Stimulated activated CD8-positive, alpha-beta memory T cell treated with anti-CD3 and anti-CD28 coated beads, Interleukin-12 subunit alpha, Interleukin-12 subunit beta, amount 100 ng/mL, for 24 hours (primary cell): ENCODE results near the gene CLIC6.
"Not testable (repeated sequence)": the region's sequence is repeated elsewhere in the genome, so short reads cannot be mapped to it uniquely, and the experiment has no call there.

Experiments used
- DNase-seq: peaks from one replicate; pipeline ENCODE4 v3.0.0-alpha.2; 2020; ENCODE audit errors: extremely low read depth

CLIC6 gene

GRCh38 chr21:34692458-34693020 is 23.7 kb downstream of the CLIC6 start:
- no peak for DNase-seq

DNA sequence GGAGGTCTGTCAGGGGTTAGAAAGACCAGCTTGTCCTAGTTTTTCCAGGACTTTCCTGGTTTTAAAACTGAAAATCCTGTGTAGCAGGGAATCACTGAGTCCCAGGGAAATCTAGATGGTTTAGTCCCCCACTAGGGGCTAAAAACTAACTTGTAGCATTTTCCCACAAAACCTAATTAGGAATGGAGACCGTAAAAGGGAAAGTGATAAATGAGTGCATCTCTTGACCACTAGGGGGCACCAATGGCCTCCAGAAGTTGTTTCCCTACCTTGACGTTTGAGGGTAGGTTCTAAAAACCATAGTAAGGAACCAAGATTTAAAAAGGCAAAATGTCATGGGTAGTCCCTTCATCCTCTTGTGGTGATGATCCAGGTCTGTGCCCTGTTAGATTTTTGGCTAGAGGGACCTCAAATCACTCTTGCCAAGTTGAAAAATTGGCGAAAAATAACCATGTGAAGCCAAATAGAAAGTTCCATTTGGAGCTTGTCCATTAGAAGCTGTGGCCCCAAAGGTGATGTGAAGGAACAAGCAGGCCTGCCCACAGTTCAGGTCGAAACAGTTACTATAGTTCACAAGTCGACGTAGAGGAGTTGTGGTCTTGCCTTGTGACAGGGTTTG is 24.5 kb downstream of the CLIC6 start:
- DNase-seq = peak; percentile 16

DNA sequence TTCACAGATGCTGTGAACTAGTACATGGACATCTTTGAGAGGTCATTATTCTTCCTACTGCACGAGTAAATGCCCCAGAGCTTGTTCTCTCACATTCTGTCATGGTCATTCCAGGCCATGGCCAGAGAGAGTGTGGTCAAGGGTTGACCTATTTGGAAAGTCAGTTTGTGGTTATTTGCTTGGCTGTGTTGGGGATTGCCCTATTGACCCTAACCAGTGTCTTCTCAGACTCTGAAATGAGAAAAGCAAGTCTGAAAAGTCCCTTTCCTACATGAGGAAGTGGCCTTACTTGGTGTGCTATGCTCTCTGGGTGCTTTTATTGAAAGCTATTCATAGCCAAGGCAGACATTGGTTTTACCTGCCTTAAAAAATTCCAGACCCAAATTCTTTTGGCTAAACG is 26.6 kb downstream of the CLIC6 start:
- no peak for DNase-seq

- DNase-seq = no peak
Observed at GRCh38 chr21:34696121-34696520, 27.3 kb downstream of the CLIC6 start.

DNA sequence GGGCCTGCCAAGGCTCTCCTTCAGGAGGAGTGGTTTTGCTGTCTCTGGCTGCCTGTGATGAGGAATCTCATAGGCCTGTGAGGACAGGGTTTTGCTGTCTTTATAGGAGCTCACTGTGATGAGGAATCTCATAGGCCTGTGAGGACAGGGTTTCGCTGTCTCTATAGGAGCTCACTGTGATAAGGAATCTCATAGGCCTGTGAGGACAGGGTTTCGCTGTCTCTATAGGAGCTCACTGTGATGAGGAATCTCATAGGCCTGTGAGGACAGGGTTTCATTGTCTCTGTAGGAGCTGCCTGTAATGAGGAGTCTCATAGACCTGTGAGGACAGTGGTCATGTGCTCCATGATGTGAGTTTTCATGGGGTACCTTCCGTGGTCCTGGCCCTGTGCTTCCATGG is 29.0 kb downstream of the CLIC6 start:
- no peak for DNase-seq

- no peak for DNase-seq
Observed at GRCh38 chr21:34698270-34699015, 29.6 kb downstream of the CLIC6 start.

DNA sequence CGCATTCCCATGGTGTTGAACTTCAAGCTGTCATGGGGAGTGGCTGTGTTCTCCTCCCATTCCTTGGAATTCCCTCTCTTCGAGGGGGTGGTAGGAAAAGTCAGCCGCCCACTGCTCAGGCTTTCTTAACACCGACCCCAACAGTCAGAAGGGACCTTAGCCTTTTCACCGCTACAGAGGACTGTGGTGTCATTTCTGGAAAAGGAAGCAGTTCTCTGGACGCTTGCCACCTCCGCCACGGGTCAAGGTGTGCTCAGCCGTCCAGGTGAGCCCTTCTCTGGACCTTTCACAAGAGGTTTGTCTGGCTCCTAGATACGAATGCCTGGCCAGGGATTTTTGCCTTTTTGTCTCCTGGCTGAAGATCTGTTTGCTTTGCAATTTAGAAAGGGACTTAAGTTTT is 31.8 kb downstream of the CLIC6 start:
- no peak for DNase-seq

DNA sequence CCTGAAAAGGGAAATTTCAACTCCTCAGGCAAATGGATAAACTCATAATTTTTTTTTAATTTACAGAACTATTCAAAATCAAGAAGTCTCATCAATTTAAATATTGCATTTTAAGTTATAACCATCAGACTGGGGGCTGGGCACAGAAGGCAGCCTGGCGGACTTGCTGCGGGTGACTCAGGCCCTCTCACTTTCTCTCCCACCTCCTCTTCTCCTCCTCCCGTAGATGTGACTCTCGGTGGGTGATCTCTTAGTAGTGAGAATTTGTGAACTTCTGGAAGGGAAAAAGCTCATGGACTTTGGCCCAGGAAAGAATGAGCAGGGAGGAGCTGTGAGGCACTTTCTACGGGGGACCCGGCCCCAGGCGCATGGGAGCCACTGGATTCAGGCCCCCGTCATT is 32.9 kb downstream of the CLIC6 start:
- DNase-seq = no peak

DNA sequence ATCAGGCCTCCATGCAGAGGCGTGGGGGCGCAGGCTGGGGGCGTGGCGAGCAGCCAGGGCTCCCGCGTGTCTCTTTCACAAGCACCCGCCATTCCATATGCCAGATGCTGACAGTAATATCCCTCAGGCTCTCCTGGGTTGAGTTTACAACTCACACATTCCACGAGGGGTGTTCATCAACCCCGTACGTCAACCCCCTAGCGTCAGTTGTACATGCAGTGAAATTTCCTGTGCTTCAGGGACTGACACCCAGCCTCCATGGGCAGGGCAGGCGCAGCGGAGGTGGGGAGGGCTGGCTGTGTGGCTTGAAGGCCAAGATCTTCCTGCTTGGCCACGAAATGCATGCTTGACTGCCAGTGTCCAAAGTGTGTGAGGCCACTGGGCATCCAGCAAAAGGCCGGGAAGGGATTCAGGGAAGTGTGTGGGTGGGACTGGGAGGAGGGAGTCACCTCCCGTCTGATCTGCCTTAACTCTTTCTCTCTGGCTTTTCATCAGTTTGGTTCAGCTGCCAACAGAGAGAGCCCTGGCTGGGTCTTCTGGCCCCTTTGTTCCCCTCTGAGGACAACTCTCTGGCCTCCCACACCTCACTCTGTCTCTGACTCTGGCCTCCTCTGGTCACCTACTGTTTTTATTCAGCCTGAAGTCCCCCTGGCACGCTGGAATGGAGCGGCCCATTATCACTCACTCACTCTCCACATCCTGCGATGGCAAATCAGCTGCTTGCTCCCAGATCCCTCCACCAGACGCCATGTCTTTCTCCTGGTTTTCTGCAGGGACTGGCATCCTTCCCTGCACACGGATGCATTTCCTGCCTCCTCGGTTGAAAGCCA is 33.8 kb downstream of the CLIC6 start:
- no peak for DNase-seq

GRCh38 chr21:34703571-34703970 is 34.8 kb downstream of the CLIC6 start:
- no peak for DNase-seq

DNA sequence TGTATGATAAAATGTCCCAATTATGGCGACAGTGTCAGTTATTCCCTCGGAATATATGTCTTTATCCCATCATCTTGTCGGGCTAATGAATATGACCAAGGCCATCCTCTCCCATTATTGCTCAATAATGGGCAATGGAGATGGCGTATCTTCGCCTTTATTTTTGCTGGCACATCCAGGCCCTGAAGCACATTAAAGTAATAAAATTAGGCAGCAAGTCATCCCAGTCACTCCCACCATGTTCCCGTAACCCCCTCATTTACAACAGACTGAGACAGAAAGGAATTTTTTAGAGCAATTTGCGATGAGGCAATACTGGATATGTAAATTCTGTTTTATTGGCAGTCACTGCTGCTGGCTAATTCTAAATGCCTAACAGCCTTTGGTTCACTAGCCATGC is 35.3 kb downstream of the CLIC6 start:
- no peak for DNase-seq

DNA sequence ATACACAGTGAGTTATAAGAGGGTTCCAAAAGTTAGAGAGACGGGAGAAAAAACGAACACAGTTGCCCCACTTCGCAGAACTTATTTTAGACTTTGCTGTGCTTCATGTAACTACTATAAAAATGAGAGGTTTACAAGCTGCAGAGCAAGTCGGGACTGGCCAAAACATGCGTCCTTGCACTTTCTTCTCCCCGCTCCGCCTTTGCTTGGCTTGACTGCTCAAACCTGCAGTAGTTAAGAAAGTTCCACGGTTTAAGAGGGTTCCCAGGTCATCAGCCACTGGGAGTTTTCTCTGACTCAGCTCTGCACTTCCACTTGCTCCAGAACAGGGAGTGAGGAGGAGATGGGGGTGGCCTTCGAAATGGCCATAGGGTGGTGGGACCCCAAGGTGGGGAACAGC is 36.2 kb downstream of the CLIC6 start:
- DNase-seq = no peak

DNA sequence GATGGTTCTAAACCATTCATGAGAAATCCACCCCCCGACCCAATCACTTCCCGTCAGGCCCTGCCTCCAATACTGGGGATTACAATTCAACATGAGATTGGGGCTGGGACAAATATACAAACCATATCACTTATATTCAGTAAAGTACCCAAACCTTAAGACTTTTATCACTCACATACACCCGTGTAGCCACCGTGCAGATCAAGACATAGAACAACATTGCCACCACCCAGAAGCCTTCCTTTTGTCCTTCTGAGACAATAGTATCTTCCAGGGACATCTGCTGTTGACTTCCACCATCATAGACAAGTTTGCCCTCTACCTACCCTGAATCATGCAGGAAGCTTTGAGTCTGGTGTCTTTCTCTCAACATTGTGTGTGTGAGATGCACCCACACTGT is 37.5 kb downstream of the CLIC6 start:
- no peak for DNase-seq

GRCh38 chr21:34707876-34708325 is 39.1 kb downstream of the CLIC6 start:
- DNase-seq = no peak

DNA sequence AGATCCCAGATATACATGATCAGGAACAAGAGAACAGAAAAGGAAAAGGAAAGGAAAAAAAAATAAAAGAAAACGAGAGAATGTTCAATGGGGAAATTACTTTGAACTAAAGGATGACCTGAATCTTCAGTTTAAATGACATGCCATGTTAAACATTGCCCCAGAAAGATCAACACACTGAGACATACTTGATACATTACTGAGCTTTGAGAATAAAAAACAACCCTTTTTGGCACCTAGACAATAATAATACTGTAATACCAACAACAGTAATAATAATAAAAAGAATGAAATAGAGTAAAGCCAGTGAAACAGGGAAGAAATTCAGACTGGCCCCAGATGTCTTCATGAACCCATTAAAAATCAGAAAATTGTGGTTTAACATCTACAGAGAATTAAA is 44.8 kb downstream of the CLIC6 start:
- no peak for DNase-seq

DNA sequence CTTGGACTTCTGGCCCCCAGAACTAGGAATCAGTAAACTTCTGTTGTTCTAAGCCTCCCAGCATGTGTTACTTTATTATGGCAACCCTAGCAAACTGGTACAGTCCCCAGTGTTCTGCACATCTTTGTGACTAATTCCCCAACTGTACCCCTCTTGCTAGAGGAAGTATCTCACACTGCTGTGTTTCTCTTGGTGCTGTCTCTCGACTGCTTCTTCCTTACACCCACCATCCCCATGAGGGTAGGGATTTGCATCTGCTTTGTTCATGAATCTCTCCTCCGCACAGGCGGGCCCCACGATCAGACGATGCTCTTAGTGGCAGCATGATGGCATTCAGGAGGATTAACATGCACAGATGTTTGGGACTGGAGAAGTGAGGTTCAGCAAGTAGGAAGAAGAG is 46.7 kb downstream of the CLIC6 start:
- DNase-seq = no peak

GRCh38 chr21:34715985-34716596 is 47.3 kb downstream of the CLIC6 start:
- no peak for DNase-seq

- not testable (repeated sequence) for DNase-seq
Observed at GRCh38 chr21:34718529-34718928, 49.7 kb downstream of the CLIC6 start.

DNA sequence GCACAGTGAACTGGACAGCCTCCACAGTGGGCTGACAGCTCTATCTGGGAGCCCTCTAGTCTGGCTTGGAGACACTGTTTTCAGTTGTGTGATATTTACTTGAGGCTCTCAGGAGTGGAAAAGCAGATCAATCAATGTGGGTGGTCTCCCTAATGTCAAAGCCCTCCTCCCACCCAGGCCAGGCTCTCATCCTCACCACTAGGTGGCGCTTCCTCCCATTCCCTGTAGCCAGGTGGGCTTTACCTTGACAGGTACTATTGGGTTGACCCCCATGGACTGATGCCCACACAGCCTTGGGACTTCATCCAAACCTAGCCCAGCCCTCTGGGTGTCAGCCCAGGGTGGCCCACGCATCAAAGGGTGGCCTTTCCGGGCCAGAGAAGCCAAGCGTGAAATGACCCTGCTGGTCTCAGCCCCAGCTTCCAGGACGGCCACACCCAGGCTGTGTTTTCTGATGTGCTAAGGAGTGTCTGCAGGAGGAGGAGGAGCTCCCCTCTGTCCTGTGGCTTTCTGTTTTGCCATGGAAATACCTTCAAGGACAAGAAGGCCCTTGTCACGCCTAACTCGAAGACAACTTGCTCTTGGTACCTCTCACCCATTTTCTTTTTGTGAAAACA is 54.0 kb downstream of the CLIC6 start:
- DNase-seq = no peak

- no peak for DNase-seq
Observed at GRCh38 chr21:34724131-34724856, 55.5 kb downstream of the CLIC6 start.

DNA sequence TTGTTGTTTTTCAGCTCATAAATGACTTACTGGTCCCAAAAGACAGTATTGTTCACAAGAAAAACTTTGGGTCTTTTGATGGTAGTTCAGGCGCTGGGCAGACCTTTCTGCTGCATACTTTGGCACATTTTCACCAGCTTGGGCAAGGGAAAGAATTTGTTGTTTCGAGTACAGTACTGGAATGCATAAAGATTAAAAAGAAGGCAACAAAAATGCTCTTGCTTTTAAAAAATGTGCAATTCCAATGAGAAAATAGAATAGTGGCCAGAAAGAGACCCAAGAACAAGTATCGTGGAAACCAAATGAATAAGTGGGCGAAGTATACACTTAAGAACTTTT is 56.0 kb downstream of the CLIC6 start:
- DNase-seq = no peak
